PC-9 (cell line): ENCODE measurements around the gene MFN1. TPM values are rescaled to one million over a fixed set of nuclear protein-coding genes. Genes with fewer than 3 reads are reported as not detected.

Experiments
- BruUV-seq: library from RNA; stranded (reverse); fragments of 400-500 nt; replicated peaks from 2 replicates; lab custom pipeline; 2021; lab: Mats Ljungman, UMichigan
- CTCF ChIA-PET: fragments of 300-600 bp; sonication (Branson Sonifier 250); formaldehyde crosslinking; loops from one replicate; lab custom pipeline; 2022; ENCODE audit warnings: antibody characterized with exemption; lab: Charles Lee
- POLR2A ChIA-PET: fragments of 300-600 bp; sonication (Branson Sonifier 250); formaldehyde crosslinking; loops from one replicate; lab custom pipeline; 2022; ENCODE audit warnings: antibody characterized with exemption; ENCODE audit not compliant: unreplicated experiment; lab: Charles Lee
- DNase-seq, 2 experiments: peaks; one replicate each; pipeline versions ENCODE4 v3.0.0 to v3.0.0-alpha.2; 2015 to 2022; ENCODE audit warnings: mixed read lengths in 1 of 2
- H2AFZ ChIP-seq: fragments of 200-600 bp; sonication (generic); 2 replicates; pipeline ENCODE4 v1.8.1; 2017; ENCODE audit warnings: antibody characterized with exemption
- H3F3A ChIP-seq: fragments of 200-600 bp; sonication (generic); 2 replicates; pipeline ENCODE4 v1.8.1; 2017; ENCODE audit warnings: antibody characterized with exemption, mild to moderate bottlenecking, low read depth; ENCODE audit not compliant: insufficient read depth
- H3K27ac ChIP-seq: fragments of 200-600 bp; sonication (generic); 2 replicates; pipeline ENCODE4 v1.6.1; 2016; ENCODE audit warnings: mixed run types
- H3K27me3 ChIP-seq: fragments of 200-600 bp; sonication (generic); 2 replicates; pipeline ENCODE4 v1.6.1; 2016; ENCODE audit warnings: low read depth, mixed run types; ENCODE audit not compliant: insufficient read depth
- H3K36me3 ChIP-seq: fragments of 200-600 bp; sonication (generic); 2 replicates; pipeline ENCODE4 v1.6.1; 2016; ENCODE audit warnings: low read depth, mixed run types
- H3K4me1 ChIP-seq: fragments of 200-600 bp; sonication (generic); replicated peaks from 2 replicates; pipeline ENCODE4 v1.6.1; 2016; ENCODE audit warnings: mixed run types; ENCODE audit not compliant: insufficient read depth
- H3K4me2 ChIP-seq: fragments of 200-600 bp; sonication (generic); 2 replicates; pipeline ENCODE4 v1.6.1; 2017; ENCODE audit warnings: mixed run types
- H3K4me3 ChIP-seq: fragments of 200-600 bp; sonication (generic); 2 replicates; pipeline ENCODE4 v1.6.1; 2016; ENCODE audit warnings: mixed run types
- H3K79me2 ChIP-seq: fragments of 200-600 bp; sonication (generic); 2 replicates; pipeline ENCODE4 v1.6.1; 2017; ENCODE audit warnings: low read depth, mixed run types
- H3K9me2 ChIP-seq: fragments of 200-600 bp; sonication (generic); 2 replicates; pipeline ENCODE4 v1.8.1; 2017; ENCODE audit warnings: mild to moderate bottlenecking; ENCODE audit not compliant: insufficient read depth
- H3K9me3 ChIP-seq: fragments of 200-600 bp; sonication (generic); 2 replicates; pipeline ENCODE4 v1.8.1; 2016; ENCODE audit warnings: low read depth; ENCODE audit not compliant: insufficient read depth
- H4K20me1 ChIP-seq: fragments of 200-600 bp; sonication (generic); 2 replicates; pipeline ENCODE4 v1.8.1; 2017; ENCODE audit not compliant: insufficient read depth
- CTCF ChIP-seq: fragments of 200-600 bp; sonication (generic); conservative IDR thresholded peaks from 2 replicates; pipeline ENCODE4 v1.6.1; 2017; ENCODE audit warnings: mixed run types, antibody characterized with exemption, mild to moderate bottlenecking, moderate library complexity
- EZH2 ChIP-seq: fragments of 200-600 bp; sonication (generic); IDR thresholded peaks from 2 replicates; pipeline ENCODE4 v1.8.0; 2017; ENCODE audit warnings: antibody characterized with exemption, low read depth
- intact Hi-C: fragments of 100-400 bp; cut with micrococcal nuclease; formaldehyde crosslinking; loops from one replicate; pipeline ENCODE4 v1.10.0; 2022; ENCODE audit not compliant: unreplicated experiment
- total RNA-seq: library from RNA; stranded (reverse); gene quantifications from 2 replicates; pipeline ENCODE4 v1.2.3, GENCODE V29; 2021

The MFN1 gene
- total RNA-seq, 1 experiment from 2014 or later = 69.1 TPM

GRCh38 chr3:179299999-179300613 is 47.4 kb upstream of the MFN1 start:
- Histone ChIP-seq H3K27me3 (no peaks in the 10 kb centered on the region), H3F3A (no peaks in the 10 kb centered on the region), H2AFZ (peak overlapping the region; percentile 14), H3K9me3 (no peaks in the 10 kb centered on the region), H3K9me2 (no peaks in the 10 kb centered on the region), H3K27ac (no peak overlapping the region), H3K36me3 (no peaks in the 10 kb centered on the region), H3K79me2 (no peaks in the 10 kb centered on the region), H3K4me3 (no peak overlapping the region), H4K20me1 (no peaks in the 10 kb centered on the region), H3K4me1 (no peaks in the 10 kb centered on the region), H3K4me2 (no peak overlapping the region)
- BruUV-seq = no TSS peak
- CTCF ChIA-PET = no interaction called here
- TF ChIP-seq EZH2 (no peak), CTCF (no peak)
- DNase-seq = no peak
- intact Hi-C loops = no loop called here
- POLR2A ChIA-PET = no interaction called here

GRCh38 chr3:179301645-179302044 is 45.9 kb upstream of the MFN1 start:
- Histone ChIP-seq H3K4me1 (no peaks in the 10 kb centered on the region), H3K27ac (no peak overlapping the region), H2AFZ (0 out of 2 replicates have a peak overlapping the region, but pooled peaks have one; percentile 4), H4K20me1 (no peaks in the 10 kb centered on the region), H3K9me3 (no peaks in the 10 kb centered on the region), H3K79me2 (no peaks in the 10 kb centered on the region), H3F3A (no peaks in the 10 kb centered on the region), H3K4me2 (no peak overlapping the region), H3K4me3 (no peak overlapping the region), H3K27me3 (no peaks in the 10 kb centered on the region), H3K9me2 (no peaks in the 10 kb centered on the region), H3K36me3 (no peaks in the 10 kb centered on the region)
- ChIA-PET POLR2A (no interaction called here), CTCF (no interaction called here)
- no peak for TF ChIP-seq EZH2
- DNase-seq = no peak
- intact Hi-C loops = no loop called here
- BruUV-seq = no TSS peak

- ChIA-PET CTCF (no interaction called here), POLR2A (interaction anchor here (0.6 kb wide), 1 partner anchor 230 kb away, joined by 5 read pairs; no protein-coding TSS in a partner anchor)
- H3K27ac ChIP-seq = no peak overlapping the region
- no peaks in the 10 kb centered on the region for H3K79me2 ChIP-seq
- H3K27me3 ChIP-seq = no peaks in the 10 kb centered on the region
- no peaks in the 10 kb centered on the region for H3K36me3 ChIP-seq
- BruUV-seq = no TSS peak
- H4K20me1 ChIP-seq = no peaks in the 10 kb centered on the region
- no peak for TF ChIP-seq EZH2
- TF ChIP-seq CTCF = no peak
- no peaks in the 10 kb centered on the region for H3F3A ChIP-seq
- no peaks in the 10 kb centered on the region for H3K9me3 ChIP-seq
- 0 out of 2 replicates have a peak overlapping the region, but pooled peaks have one; percentile 4 for H2AFZ ChIP-seq
- no peaks in the 10 kb centered on the region for H3K9me2 ChIP-seq
- no peaks in the 10 kb centered on the region for H3K4me1 ChIP-seq
- no peak overlapping the region for H3K4me2 ChIP-seq
- intact Hi-C loops = no loop called here
- no peak overlapping the region for H3K4me3 ChIP-seq
- DNase-seq = no peak
Observed at GRCh38 chr3:179302111-179302510, 45.4 kb upstream of the MFN1 start.

GRCh38 chr3:179304605-179305004 is 42.9 kb upstream of the MFN1 start:
- POLR2A ChIA-PET = no interaction called here

More at GRCh38 chr3:179304605-179305004, 42.9 kb upstream of the MFN1 start:
- TF ChIP-seq EZH2 = no peak
- no peak for TF ChIP-seq CTCF
- CTCF ChIA-PET = no interaction called here
- Histone ChIP-seq H3K9me2 (no peaks in the 10 kb centered on the region), H3F3A (no peaks in the 10 kb centered on the region), H3K27ac (no peak overlapping the region), H3K4me3 (no peak overlapping the region), H4K20me1 (no peaks in the 10 kb centered on the region), H3K36me3 (no peaks in the 10 kb centered on the region), H3K9me3 (no peaks in the 10 kb centered on the region), H3K4me1 (no peaks in the 10 kb centered on the region), H3K4me2 (no peak overlapping the region), H3K79me2 (no peaks in the 10 kb centered on the region), H2AFZ (peak overlapping the region; percentile 53), H3K27me3 (no peaks in the 10 kb centered on the region)
- DNase-seq = no peak
- no TSS peak for BruUV-seq
- intact Hi-C loops = no loop called here
